Neuron (in vitro differentiated cells): Measurements from ENCODE around the gene PPP1R37.

Experiments
- H2AFZ ChIP-seq: one replicate; pipeline ENCODE4 v1.6.1; 2013; ENCODE audit warnings: low read depth, mild to moderate bottlenecking, inconsistent platforms, low read length, moderate library complexity
- H3K27me3 ChIP-seq: one replicate; pipeline ENCODE4 v1.6.1; 2013; ENCODE audit warnings: low read length; ENCODE audit not compliant: insufficient read depth
- H3K36me3 ChIP-seq: one replicate; pipeline ENCODE4 v1.6.1; 2013; ENCODE audit warnings: low read length; ENCODE audit not compliant: insufficient read depth
- H3K4me1 ChIP-seq: one replicate; pipeline ENCODE4 v1.6.1; 2013; ENCODE audit warnings: low read length; ENCODE audit not compliant: insufficient read depth
- H3K4me3 ChIP-seq: 2 replicates; pipeline ENCODE4 v1.5.1; 2013; ENCODE audit warnings: mild to moderate bottlenecking, low read length, moderate library complexity
- H3K9me3 ChIP-seq: one replicate; pipeline ENCODE4 v1.6.1; 2013; ENCODE audit warnings: low read length

PPP1R37 gene

GRCh38 chr19:45095496-45096413, 2.8 kb downstream of the PPP1R37 start:
- Histone ChIP-seq H2AFZ (no peak overlapping the region), H3K27me3 (no peaks in the 10 kb centered on the region), H3K9me3 (no peaks in the 10 kb centered on the region), H3K36me3 (peaks cover under 1% of the 10 kb centered on the region), H3K4me3 (no peak overlapping the region), H3K4me1 (peaks cover 54% of the 10 kb centered on the region)

GRCh38 chr19:45096700-45097099, 3.7 kb downstream of the PPP1R37 start:
- H3K4me1 ChIP-seq, result peaks cover 58% of the 10 kb centered on the region
- no peak overlapping the region for H2AFZ ChIP-seq
- no peaks in the 10 kb centered on the region for H3K27me3 ChIP-seq
- no peak overlapping the region for H3K4me3 ChIP-seq
- no peaks in the 10 kb centered on the region for H3K36me3 ChIP-seq
- H3K9me3 ChIP-seq, result no peaks in the 10 kb centered on the region

DNA sequence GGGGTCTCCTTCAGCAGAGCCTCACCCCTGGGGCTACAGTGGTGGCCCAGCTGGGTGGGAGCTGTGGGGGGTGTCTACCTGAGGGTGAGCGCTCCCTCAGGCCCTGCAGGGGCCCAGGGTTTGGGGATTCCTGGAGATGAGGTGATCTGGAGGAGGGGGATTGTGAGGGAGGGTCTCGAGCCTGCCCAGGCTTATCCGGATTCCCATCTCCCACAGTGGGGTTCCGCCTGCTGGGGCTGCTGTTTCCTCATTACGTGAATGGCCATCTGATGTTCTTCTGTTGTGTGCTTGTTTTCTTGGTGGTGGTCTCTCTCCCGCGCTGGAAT, 4.4 kb downstream of the PPP1R37 start:
- no peaks in the 10 kb centered on the region for H3K27me3 ChIP-seq
- H3K36me3 ChIP-seq, result no peaks in the 10 kb centered on the region
- peaks cover 59% of the 10 kb centered on the region for H3K4me1 ChIP-seq
- no peak overlapping the region for H3K4me3 ChIP-seq
- H2AFZ ChIP-seq, result no peak overlapping the region
- no peaks in the 10 kb centered on the region for H3K9me3 ChIP-seq

- no peaks in the 10 kb centered on the region for H3K36me3 ChIP-seq
- no peak overlapping the region for H3K4me3 ChIP-seq
- H3K27me3 ChIP-seq, result no peaks in the 10 kb centered on the region
- H2AFZ ChIP-seq, result no peak overlapping the region
- peaks cover 60% of the 10 kb centered on the region for H3K4me1 ChIP-seq
- no peaks in the 10 kb centered on the region for H3K9me3 ChIP-seq
Measured at GRCh38 chr19:45097776-45098520, 5.0 kb downstream of the PPP1R37 start.

DNA sequence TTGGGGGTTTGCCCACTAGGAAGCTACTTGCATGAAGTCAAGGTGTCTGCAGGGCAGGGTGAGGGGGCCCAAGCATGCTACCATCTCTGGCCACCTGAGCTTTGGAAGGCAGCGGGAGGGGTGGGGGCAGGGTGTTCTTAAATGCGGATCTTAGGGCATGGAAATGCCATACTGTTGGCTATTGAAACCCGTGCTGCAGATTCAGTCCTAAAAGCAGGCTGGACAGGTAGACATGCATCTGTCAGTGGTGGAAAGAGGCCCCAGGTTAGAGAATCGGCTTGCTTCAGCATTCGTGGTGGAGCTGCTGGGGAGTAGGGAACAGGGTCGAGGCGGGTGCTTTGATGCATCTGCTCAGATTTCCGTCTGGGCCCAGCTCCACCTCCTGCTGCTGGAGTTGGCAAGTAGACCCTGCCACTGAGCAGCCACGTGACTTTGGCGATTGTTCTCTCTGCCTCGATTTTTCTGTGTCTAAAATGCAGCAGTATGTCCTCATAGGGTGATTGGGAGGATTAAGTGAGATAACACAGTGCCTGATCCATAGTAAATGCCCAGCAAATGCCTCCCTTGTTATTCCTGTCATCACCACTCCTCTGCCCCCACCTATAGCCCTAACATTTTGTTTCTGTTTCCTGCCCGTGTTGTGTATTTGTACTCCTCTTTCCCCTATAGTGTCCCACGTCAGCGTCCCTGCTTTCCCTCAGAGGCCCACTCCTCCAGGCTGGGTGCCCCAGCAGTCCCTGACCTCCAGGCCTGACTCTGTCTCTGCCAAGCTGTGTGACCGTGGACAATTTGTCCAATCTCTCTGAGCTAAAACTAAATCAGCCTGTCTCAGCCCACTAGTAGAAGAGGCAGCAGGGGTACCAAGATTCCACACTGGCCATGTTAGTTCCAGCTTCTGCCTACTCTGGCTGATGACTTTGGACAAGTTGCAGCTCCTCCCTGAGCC, 5.8 kb downstream of the PPP1R37 start:
- Histone ChIP-seq H3K27me3 (no peaks in the 10 kb centered on the region), H3K9me3 (no peaks in the 10 kb centered on the region), H3K4me1 (peaks cover 66% of the 10 kb centered on the region), H3K4me3 (no peak overlapping the region), H2AFZ (no peak overlapping the region), H3K36me3 (no peaks in the 10 kb centered on the region)

DNA sequence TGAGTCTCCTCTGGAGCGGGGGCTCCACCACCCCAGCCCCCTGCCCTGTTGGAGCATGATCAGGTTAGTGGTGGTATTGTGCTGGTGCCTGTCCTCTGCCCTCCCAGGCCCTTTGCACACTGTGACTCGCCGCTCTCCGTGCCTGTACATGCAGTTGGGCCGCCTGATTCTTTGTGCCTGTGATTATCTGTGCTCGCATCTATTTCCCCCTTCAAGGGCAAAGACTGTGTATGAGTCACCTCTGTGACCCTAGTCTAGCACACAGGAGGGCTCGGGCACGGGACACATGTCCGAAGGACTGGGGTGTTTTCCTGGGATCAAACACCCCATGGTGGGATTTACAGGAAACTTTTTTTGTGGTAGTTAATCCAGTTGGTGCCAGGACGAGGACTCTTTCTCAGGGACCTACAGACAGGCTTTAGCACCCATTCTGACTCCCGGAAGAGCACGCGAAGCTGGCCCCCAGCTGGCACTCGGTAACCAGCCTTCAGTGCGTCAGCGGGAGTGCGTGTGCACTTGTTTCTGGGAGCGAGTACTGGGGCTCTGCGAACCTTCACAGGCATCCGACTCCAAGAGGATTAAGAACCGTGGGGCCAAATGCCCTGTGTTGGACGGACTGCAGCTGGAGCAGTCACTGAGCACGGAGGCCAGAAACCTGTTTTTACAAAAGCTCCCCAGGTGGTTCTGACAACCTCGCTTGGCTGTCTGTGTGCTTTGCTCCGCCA, 6.7 kb downstream of the PPP1R37 start:
- no peaks in the 10 kb centered on the region for H3K9me3 ChIP-seq
- peaks cover 63% of the 10 kb centered on the region for H3K4me1 ChIP-seq

GRCh38 chr19:45100201-45100600, 7.2 kb downstream of the PPP1R37 start:
- no peak overlapping the region for H3K4me3 ChIP-seq
- no peaks in the 10 kb centered on the region for H3K9me3 ChIP-seq

More for the DNA sequence above, 6.7 kb downstream of the PPP1R37 start:
- Histone ChIP-seq H3K27me3 (no peaks in the 10 kb centered on the region), H2AFZ (no peak overlapping the region), H3K36me3 (no peaks in the 10 kb centered on the region), H3K4me3 (no peak overlapping the region)

GRCh38 chr19:45100846-45101252, 7.9 kb downstream of the PPP1R37 start:
- H3K36me3 ChIP-seq, result no peaks in the 10 kb centered on the region
- H2AFZ ChIP-seq, result no peak overlapping the region
- no peak overlapping the region for H3K4me3 ChIP-seq
- H3K27me3 ChIP-seq, result no peaks in the 10 kb centered on the region
- peaks cover 60% of the 10 kb centered on the region for H3K4me1 ChIP-seq
- no peaks in the 10 kb centered on the region for H3K9me3 ChIP-seq

More at GRCh38 chr19:45100201-45100600, 7.2 kb downstream of the PPP1R37 start:
- H2AFZ ChIP-seq, result no peak overlapping the region
- no peaks in the 10 kb centered on the region for H3K36me3 ChIP-seq
- H3K4me1 ChIP-seq, result peaks cover 60% of the 10 kb centered on the region
- no peaks in the 10 kb centered on the region for H3K27me3 ChIP-seq

- Histone ChIP-seq H3K4me1 (peaks cover 60% of the 10 kb centered on the region), H3K4me3 (no peak overlapping the region), H3K27me3 (no peaks in the 10 kb centered on the region)
Measured at GRCh38 chr19:45101806-45102205, 8.8 kb downstream of the PPP1R37 start.

DNA sequence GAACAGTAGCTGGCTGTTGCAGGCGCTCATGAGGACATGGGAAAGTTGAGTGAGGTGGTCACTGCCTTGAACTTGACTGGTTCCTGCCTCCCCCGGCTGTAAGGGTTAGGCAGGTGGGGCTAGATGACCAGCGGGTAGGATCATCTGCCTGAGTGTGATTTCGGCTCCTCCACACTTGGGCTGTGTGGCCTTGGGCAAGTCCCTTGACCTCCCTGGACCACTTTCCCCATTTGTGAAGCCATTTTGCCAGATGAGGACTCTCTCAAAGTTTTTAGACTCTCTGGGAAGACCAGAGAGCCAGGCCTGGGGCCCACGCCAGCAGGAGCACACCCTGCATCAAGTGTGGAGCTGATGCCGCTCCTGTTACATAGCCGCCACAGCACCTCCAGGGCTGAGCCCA, 9.5 kb downstream of the PPP1R37 start:
- Histone ChIP-seq H2AFZ (no peak overlapping the region), H3K4me3 (no peak overlapping the region), H3K36me3 (no peaks in the 10 kb centered on the region), H3K27me3 (no peaks in the 10 kb centered on the region), H3K9me3 (no peaks in the 10 kb centered on the region), H3K4me1 (peaks cover 59% of the 10 kb centered on the region)

More at GRCh38 chr19:45101806-45102205, 8.8 kb downstream of the PPP1R37 start:
- H3K36me3 ChIP-seq, result no peaks in the 10 kb centered on the region
- no peaks in the 10 kb centered on the region for H3K9me3 ChIP-seq
- H2AFZ ChIP-seq, result no peak overlapping the region

DNA sequence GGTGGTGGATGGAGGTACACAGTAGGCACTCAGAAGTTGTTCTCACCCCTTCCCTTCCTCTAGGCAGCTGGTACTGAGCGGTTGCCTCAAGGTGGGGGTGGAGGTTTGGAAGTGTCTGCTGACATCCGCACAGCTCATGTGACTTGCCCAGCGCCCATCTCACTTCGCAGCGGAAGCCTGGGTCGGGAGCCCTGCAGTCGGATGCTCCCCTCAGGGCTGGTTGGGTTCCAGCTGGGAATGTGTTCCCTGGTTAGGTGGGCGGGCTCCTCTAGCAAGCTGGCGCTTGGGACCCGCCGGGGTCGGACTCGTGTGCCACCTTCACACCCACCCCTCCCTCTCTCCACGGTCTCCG, 10.2 kb downstream of the PPP1R37 start:
- H3K27me3 ChIP-seq, result no peaks in the 10 kb centered on the region
- no peak overlapping the region for H2AFZ ChIP-seq
- H3K36me3 ChIP-seq, result no peaks in the 10 kb centered on the region
- H3K4me1 ChIP-seq, result peaks cover 52% of the 10 kb centered on the region
- no peaks in the 10 kb centered on the region for H3K9me3 ChIP-seq
- no peak overlapping the region for H3K4me3 ChIP-seq
